OCI-LY1 (cell line): Measurements from ENCODE around the gene FKBP14.
"Not testable (repeated sequence)": the region's sequence is repeated elsewhere in the genome, so short reads cannot be mapped to it uniquely, and the experiment has no call there.

ENCODE experiments used
- H2AFZ ChIP-seq: fragments of 200-600 bp; sonication (generic), shearing (Covaris generic); 2 replicates; pipeline ENCODE4 v1.6.0; 2014; ENCODE audit warnings: antibody characterized with exemption, mild to moderate bottlenecking, low read length
- H3F3A ChIP-seq: fragments of 200-600 bp; sonication (generic), shearing (Covaris generic); 2 replicates; pipeline ENCODE4 v1.6.0; 2014; ENCODE audit warnings: mild to moderate bottlenecking, antibody characterized with exemption, low read length, moderate library complexity; ENCODE audit not compliant: insufficient read depth
- H3K27ac ChIP-seq: fragments of 200-600 bp; sonication (generic); 2 replicates; pipeline ENCODE4 v1.5.1; 2014; ENCODE audit warnings: low read length, mixed run types, mild to moderate bottlenecking, low read depth; ENCODE audit not compliant: poor library complexity, severe bottlenecking
- H3K27me3 ChIP-seq: fragments of 200-600 bp; sonication (generic); 2 replicates; pipeline ENCODE4 v1.6.0; 2014; ENCODE audit warnings: antibody characterized with exemption, mild to moderate bottlenecking, low read length, moderate library complexity; ENCODE audit not compliant: insufficient read depth
- H3K36me3 ChIP-seq: fragments of 200-600 bp; sonication (generic); 2 replicates; pipeline ENCODE4 v1.6.1; 2014; ENCODE audit warnings: mild to moderate bottlenecking, antibody characterized with exemption, low read length, moderate library complexity, mixed read lengths; ENCODE audit not compliant: insufficient read depth
- H3K4me1 ChIP-seq: fragments of 200-600 bp; sonication (generic); 2 replicates; pipeline ENCODE4 v1.5.1; 2014; ENCODE audit warnings: mild to moderate bottlenecking, low read length, moderate library complexity; ENCODE audit not compliant: insufficient read depth, severe bottlenecking
- H3K4me2 ChIP-seq: fragments of 200-600 bp; sonication (generic), shearing (Covaris generic); 2 replicates; pipeline ENCODE4 v1.6.1; 2014; ENCODE audit warnings: low read length
- H3K4me3 ChIP-seq: fragments of 200-600 bp; sonication (generic); 2 replicates; pipeline ENCODE4 v1.5.1; 2014; ENCODE audit warnings: low read length, low read depth, mild to moderate bottlenecking, mixed read lengths; ENCODE audit not compliant: poor library complexity, severe bottlenecking
- H3K79me2 ChIP-seq: fragments of 200-600 bp; shearing (Covaris generic); 2 replicates; pipeline ENCODE4 v1.6.1; 2016; ENCODE audit warnings: mixed run types, low read length, mixed read lengths; ENCODE audit not compliant: insufficient read depth
- H3K9ac ChIP-seq: fragments of 200-600 bp; sonication (generic), shearing (Covaris generic); 2 replicates; pipeline ENCODE4 v1.6.1; 2014; ENCODE audit warnings: mild to moderate bottlenecking, low read length, mixed read lengths
- H3K9me2 ChIP-seq: fragments of 200-600 bp; sonication (generic), shearing (Covaris generic); 2 replicates; pipeline ENCODE4 v1.6.1; 2014; ENCODE audit warnings: low read depth, mild to moderate bottlenecking, low read length, mixed read lengths
- H3K9me3 ChIP-seq: fragments of 200-600 bp; shearing (Covaris generic); 2 replicates; pipeline ENCODE4 v1.6.1; 2014; ENCODE audit warnings: low read length, mixed read lengths
- H4K20me1 ChIP-seq: fragments of 200-600 bp; sonication (generic), shearing (Covaris generic); 2 replicates; pipeline ENCODE4 v1.6.0; 2016; ENCODE audit warnings: mild to moderate bottlenecking, low read length; ENCODE audit not compliant: insufficient read depth
- CTCF ChIP-seq: fragments of 200-600 bp; sonication (generic), shearing (Covaris generic); IDR thresholded peaks from 2 replicates; pipeline ENCODE4 v1.5.1; 2017; ENCODE audit warnings: mild to moderate bottlenecking, antibody characterized with exemption, low read length, moderate library complexity, mixed read lengths
- EZH2 ChIP-seq: fragments of 200-600 bp; sonication (generic), shearing (Covaris generic); IDR thresholded peaks from 2 replicates; pipeline ENCODE4 v1.8.0; 2017; ENCODE audit warnings: borderline replicate concordance, mixed run types, mild to moderate bottlenecking, antibody characterized with exemption, low read length, moderate library complexity, mixed read lengths

Gene FKBP14

GRCh38 chr7:30061786-30062185 is 35.3 kb upstream of the FKBP14 start:
- H3K4me2 ChIP-seq = not testable (repeated sequence)

GRCh38 chr7:30057741-30058140 is 31.2 kb upstream of the FKBP14 start:
- Histone ChIP-seq H3F3A (no peaks in the 10 kb centered on the region), H3K9me3 (no peaks in the 10 kb centered on the region), H3K27me3 (no peaks in the 10 kb centered on the region), H3K9me2 (no peaks in the 10 kb centered on the region), H3K4me2 (no peak overlapping the region), H3K9ac (no peak overlapping the region), H3K79me2 (no peaks in the 10 kb centered on the region), H3K4me1 (peaks cover 6% of the 10 kb centered on the region), H3K27ac (no peak overlapping the region), H2AFZ (no peak overlapping the region), H3K36me3 (peaks cover 19% of the 10 kb centered on the region), H3K4me3 (no peak overlapping the region), H4K20me1 (no peaks in the 10 kb centered on the region)
- TF ChIP-seq CTCF = no peak
- TF ChIP-seq EZH2 = no peak

More at GRCh38 chr7:30061786-30062185, 35.3 kb upstream of the FKBP14 start:
- H4K20me1 ChIP-seq, H3K4me1 ChIP-seq, H3K79me2 ChIP-seq, H3K27ac ChIP-seq, H3K9ac ChIP-seq, H3K9me3 ChIP-seq, H3K27me3 ChIP-seq, H2AFZ ChIP-seq, H3K4me3 ChIP-seq, H3F3A ChIP-seq, H3K9me2 ChIP-seq: not testable (repeated sequence)
- H3K36me3 ChIP-seq = peaks cover 11% of the 10 kb centered on the region
- TF ChIP-seq CTCF = peak; percentile 82

- peaks cover 17% of the 10 kb centered on the region for H3K36me3 ChIP-seq
- no peak overlapping the region for H3K4me2 ChIP-seq
- H3K9ac ChIP-seq = no peak overlapping the region
- no peaks in the 10 kb centered on the region for H3K9me3 ChIP-seq
- no peak overlapping the region for H3K4me3 ChIP-seq
- H3K27ac ChIP-seq = no peak overlapping the region
- no peak overlapping the region for H2AFZ ChIP-seq
- no peaks in the 10 kb centered on the region for H3K4me1 ChIP-seq
- H3F3A ChIP-seq = no peaks in the 10 kb centered on the region
- TF ChIP-seq CTCF (no peak), EZH2 (no peak)
- no peaks in the 10 kb centered on the region for H3K27me3 ChIP-seq
- H3K79me2 ChIP-seq = no peaks in the 10 kb centered on the region
- H4K20me1 ChIP-seq = no peaks in the 10 kb centered on the region
- no peaks in the 10 kb centered on the region for H3K9me2 ChIP-seq
Observed at GRCh38 chr7:30053068-30053467, 26.6 kb upstream of the FKBP14 start.
